ENCODE data around the gene TNNT3.

DNA sequence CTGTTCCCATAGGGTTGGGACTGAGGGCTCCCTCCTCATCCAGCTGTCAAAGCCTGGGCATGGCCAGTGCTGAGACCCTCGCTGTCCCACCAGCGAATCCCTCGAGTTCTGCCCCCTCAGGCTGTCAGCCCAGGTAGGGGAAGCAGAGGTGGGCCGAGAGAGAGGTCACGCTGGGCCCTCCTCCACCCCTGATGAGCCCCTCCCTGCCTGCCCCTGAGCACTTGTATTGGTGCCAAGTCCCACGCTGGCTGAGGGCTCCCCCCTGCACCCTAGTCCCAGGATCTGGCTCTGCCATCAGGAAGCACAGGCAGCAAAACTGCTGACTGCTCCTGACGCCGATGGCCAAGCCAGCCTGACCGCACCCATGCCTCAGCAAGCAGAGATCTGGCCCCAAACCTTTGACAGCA lies 31.2 kb upstream of the TNNT3 start:
- TF ChIP-seq ZNF302 (CRISPR knock-in tag; IDR thresholded peaks at IDR 0.05) (no peak), MAZ (IDR thresholded peaks at IDR 0.05; ENCODE audit: borderline replicate concordance, low read depth, low read length) (no peak), SMC3 (IDR thresholded peaks at IDR 0.05) (no peak)
- TF ChIP-seq, protein P1, sequence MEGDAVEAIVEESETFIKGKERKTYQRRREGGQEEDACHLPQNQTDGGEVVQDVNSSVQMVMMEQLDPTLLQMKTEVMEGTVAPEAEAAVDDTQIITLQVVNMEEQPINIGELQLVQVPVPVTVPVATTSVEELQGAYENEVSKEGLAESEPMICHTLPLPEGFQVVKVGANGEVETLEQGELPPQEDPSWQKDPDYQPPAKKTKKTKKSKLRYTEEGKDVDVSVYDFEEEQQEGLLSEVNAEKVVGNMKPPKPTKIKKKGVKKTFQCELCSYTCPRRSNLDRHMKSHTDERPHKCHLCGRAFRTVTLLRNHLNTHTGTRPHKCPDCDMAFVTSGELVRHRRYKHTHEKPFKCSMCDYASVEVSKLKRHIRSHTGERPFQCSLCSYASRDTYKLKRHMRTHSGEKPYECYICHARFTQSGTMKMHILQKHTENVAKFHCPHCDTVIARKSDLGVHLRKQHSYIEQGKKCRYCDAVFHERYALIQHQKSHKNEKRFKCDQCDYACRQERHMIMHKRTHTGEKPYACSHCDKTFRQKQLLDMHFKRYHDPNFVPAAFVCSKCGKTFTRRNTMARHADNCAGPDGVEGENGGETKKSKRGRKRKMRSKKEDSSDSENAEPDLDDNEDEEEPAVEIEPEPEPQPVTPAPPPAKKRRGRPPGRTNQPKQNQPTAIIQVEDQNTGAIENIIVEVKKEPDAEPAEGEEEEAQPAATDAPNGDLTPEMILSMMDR (IDR thresholded peaks at IDR 0.05): no peak
- TF ChIP-seq, protein P2, sequence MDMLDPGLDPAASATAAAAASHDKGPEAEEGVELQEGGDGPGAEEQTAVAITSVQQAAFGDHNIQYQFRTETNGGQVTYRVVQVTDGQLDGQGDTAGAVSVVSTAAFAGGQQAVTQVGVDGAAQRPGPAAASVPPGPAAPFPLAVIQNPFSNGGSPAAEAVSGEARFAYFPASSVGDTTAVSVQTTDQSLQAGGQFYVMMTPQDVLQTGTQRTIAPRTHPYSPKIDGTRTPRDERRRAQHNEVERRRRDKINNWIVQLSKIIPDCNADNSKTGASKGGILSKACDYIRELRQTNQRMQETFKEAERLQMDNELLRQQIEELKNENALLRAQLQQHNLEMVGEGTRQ (IDR thresholded peaks at IDR 0.05): no peak
